ENCODE data around the gene PLAAT2.
"Not testable (repeated sequence)": the region's sequence is repeated elsewhere in the genome, so short reads cannot be mapped to it uniquely, and the experiment has no call there.

PLAAT2 gene

GRCh38 chr11:63532117-63532516 lies 31.1 kb downstream of the PLAAT2 start:
- no peak for TF ChIP-seq CTCF (conservative IDR thresholded peaks at IDR 0.05)
- H3K27ac ChIP-seq: no peak overlapping the region

- H3K27ac ChIP-seq: not testable (repeated sequence)
These were observed 31.9 kb downstream of the PLAAT2 start for GRCh38 chr11:63531074-63531792.

- H3K27ac ChIP-seq: no peak overlapping the region
- TF ChIP-seq CTCF (conservative IDR thresholded peaks at IDR 0.05): no peak
These were observed 33.2 kb downstream of the PLAAT2 start for GRCh38 chr11:63530021-63530420.

GRCh38 chr11:63529373-63529772 lies 33.8 kb downstream of the PLAAT2 start:
- H3K27ac ChIP-seq: not testable (repeated sequence)

GRCh38 chr11:63528729-63529278 lies 34.4 kb downstream of the PLAAT2 start:
- H3K27ac ChIP-seq: peak overlapping the region; percentile 2; the same call in 1 of the 2 replicates

GRCh38 chr11:63528156-63528555 lies 35.0 kb downstream of the PLAAT2 start:
- H3K27ac ChIP-seq: not testable (repeated sequence)

- H3K27ac ChIP-seq: no peak overlapping the region
- TF ChIP-seq CTCF (conservative IDR thresholded peaks at IDR 0.05): no peak
These were observed 35.5 kb downstream of the PLAAT2 start for GRCh38 chr11:63527667-63528066.

- no peak overlapping the region for H3K27ac ChIP-seq
- no peak for TF ChIP-seq CTCF (conservative IDR thresholded peaks at IDR 0.05)
These were observed 40.0 kb downstream of the PLAAT2 start for GRCh38 chr11:63523151-63523550.

- no peak for TF ChIP-seq CTCF (conservative IDR thresholded peaks at IDR 0.05)
- no peak overlapping the region for H3K27ac ChIP-seq
These were observed 41.3 kb downstream of the PLAAT2 start for GRCh38 chr11:63521896-63522295.

GRCh38 chr11:63520606-63521170 lies 42.5 kb downstream of the PLAAT2 start:
- TF ChIP-seq CTCF (conservative IDR thresholded peaks at IDR 0.05): no peak
- H3K27ac ChIP-seq: no peak overlapping the region
